SU-DHL-6 (cell line): ENCODE measurements around the gene PRMT5.

Source experiments
- H2AFZ ChIP-seq: fragments of 200-600 bp; sonication (generic); 2 replicates; pipeline ENCODE4 v1.6.1; 2014; ENCODE audit warnings: low read depth, mild to moderate bottlenecking, moderate library complexity, mixed read lengths, antibody characterized with exemption, low read length; ENCODE audit not compliant: severe bottlenecking
- H3F3A ChIP-seq: fragments of 200-600 bp; shearing (Covaris generic); 2 replicates; pipeline ENCODE4 v1.6.0; 2016; ENCODE audit warnings: antibody characterized with exemption, mild to moderate bottlenecking; ENCODE audit not compliant: insufficient read depth
- H3K27ac ChIP-seq: fragments of 200-600 bp; sonication (generic); 2 replicates; pipeline ENCODE4 v1.5.1; 2016; ENCODE audit warnings: low read depth, mild to moderate bottlenecking, low read length, moderate library complexity, mixed read lengths
- H3K27me3 ChIP-seq: fragments of 200-600 bp; sonication (generic), shearing (Covaris generic); 2 replicates; pipeline ENCODE4 v1.6.0; 2014; ENCODE audit warnings: mild to moderate bottlenecking, low read length
- H3K36me3 ChIP-seq: fragments of 200-600 bp; sonication (generic); 2 replicates; pipeline ENCODE4 v1.6.1; 2014; ENCODE audit warnings: mild to moderate bottlenecking, low read length, mixed read lengths
- H3K4me2 ChIP-seq: fragments of 300-600, 200-600 bp; shearing (Covaris generic), sonication (generic); 2 replicates; pipeline ENCODE4 v1.6.0; 2014; ENCODE audit warnings: low read length, low read depth, mild to moderate bottlenecking; ENCODE audit not compliant: poor library complexity, severe bottlenecking
- H3K4me3 ChIP-seq: fragments of 200-600 bp; sonication (generic); 2 replicates; pipeline ENCODE4 v1.5.1; 2014; ENCODE audit warnings: antibody characterized with exemption, low read length, mild to moderate bottlenecking, mixed read lengths; ENCODE audit not compliant: insufficient read depth, poor library complexity, severe bottlenecking
- H3K79me2 ChIP-seq: fragments of 200-600 bp; sonication (generic); 2 replicates; pipeline ENCODE4 v1.6.1; 2014; ENCODE audit warnings: mild to moderate bottlenecking, low read length, moderate library complexity; ENCODE audit not compliant: insufficient read depth
- H3K9ac ChIP-seq: fragments of 200-600 bp; sonication (generic); 2 replicates; pipeline ENCODE4 v1.7.0; 2014; ENCODE audit warnings: mild to moderate bottlenecking, low read length
- H3K9me2 ChIP-seq: fragments of 200-600 bp; sonication (generic); replicated peaks from 2 replicates; pipeline ENCODE4 v1.6.1; 2014; ENCODE audit warnings: low read length; ENCODE audit not compliant: insufficient read depth
- H3K9me3 ChIP-seq: fragments of 200-600 bp; sonication (generic); 2 replicates; pipeline ENCODE4 v1.6.1; 2014; ENCODE audit warnings: low read length, mixed read lengths; ENCODE audit not compliant: insufficient read depth
- H4K20me1 ChIP-seq: fragments of 200-600 bp; sonication (generic); 2 replicates; pipeline ENCODE4 v1.6.1; 2014; ENCODE audit warnings: low read depth, mild to moderate bottlenecking, antibody characterized with exemption, low read length, moderate library complexity, mixed read lengths
- CTCF ChIP-seq: fragments of 200-600 bp; sonication (generic); IDR thresholded peaks from one replicate; pipeline ENCODE4 v1.5.1; 2017; ENCODE audit warnings: antibody characterized with exemption, mild to moderate bottlenecking, low read length, moderate library complexity; ENCODE audit not compliant: insufficient read depth, poor library complexity, severe bottlenecking
- EZH2phosphoT487 ChIP-seq: fragments of 200-600 bp; sonication (generic), shearing (Covaris generic); conservative IDR thresholded peaks from 2 replicates; pipeline ENCODE4 v1.6.1; 2018; ENCODE audit warnings: mild to moderate bottlenecking, antibody characterized with exemption, low read length, moderate library complexity, mixed read lengths

PRMT5 gene

GRCh38 chr14:22977434-22977683 lies 48.2 kb upstream of the PRMT5 start:
- Histone ChIP-seq H2AFZ (no peak overlapping the region), H3K27me3 (no peaks in the 10 kb centered on the region), H3K9me3 (no peaks in the 10 kb centered on the region), H3K27ac (no peak overlapping the region), H3K79me2 (no peaks in the 10 kb centered on the region), H3K36me3 (no peaks in the 10 kb centered on the region), H3K4me2 (no peak overlapping the region), H3F3A (no peaks in the 10 kb centered on the region), H3K4me3 (no peak overlapping the region), H4K20me1 (no peaks in the 10 kb centered on the region), H3K9ac (no peak overlapping the region), H3K9me2 (no peaks in the 10 kb centered on the region)
- TF ChIP-seq CTCF (no peak), EZH2phosphoT487 (no peak)

- Histone ChIP-seq H2AFZ (no peak overlapping the region), H3K36me3 (no peaks in the 10 kb centered on the region), H3F3A (no peaks in the 10 kb centered on the region), H3K4me3 (no peak overlapping the region), H3K27me3 (no peaks in the 10 kb centered on the region), H3K9me3 (no peaks in the 10 kb centered on the region), H3K79me2 (no peaks in the 10 kb centered on the region), H4K20me1 (no peaks in the 10 kb centered on the region), H3K9me2 (no peaks in the 10 kb centered on the region), H3K9ac (no peak overlapping the region), H3K4me2 (no peak overlapping the region), H3K27ac (no peak overlapping the region)
- TF ChIP-seq EZH2phosphoT487 (no peak), CTCF (no peak)
These were observed 47.7 kb upstream of the PRMT5 start for GRCh38 chr14:22976620-22977433.

DNA sequence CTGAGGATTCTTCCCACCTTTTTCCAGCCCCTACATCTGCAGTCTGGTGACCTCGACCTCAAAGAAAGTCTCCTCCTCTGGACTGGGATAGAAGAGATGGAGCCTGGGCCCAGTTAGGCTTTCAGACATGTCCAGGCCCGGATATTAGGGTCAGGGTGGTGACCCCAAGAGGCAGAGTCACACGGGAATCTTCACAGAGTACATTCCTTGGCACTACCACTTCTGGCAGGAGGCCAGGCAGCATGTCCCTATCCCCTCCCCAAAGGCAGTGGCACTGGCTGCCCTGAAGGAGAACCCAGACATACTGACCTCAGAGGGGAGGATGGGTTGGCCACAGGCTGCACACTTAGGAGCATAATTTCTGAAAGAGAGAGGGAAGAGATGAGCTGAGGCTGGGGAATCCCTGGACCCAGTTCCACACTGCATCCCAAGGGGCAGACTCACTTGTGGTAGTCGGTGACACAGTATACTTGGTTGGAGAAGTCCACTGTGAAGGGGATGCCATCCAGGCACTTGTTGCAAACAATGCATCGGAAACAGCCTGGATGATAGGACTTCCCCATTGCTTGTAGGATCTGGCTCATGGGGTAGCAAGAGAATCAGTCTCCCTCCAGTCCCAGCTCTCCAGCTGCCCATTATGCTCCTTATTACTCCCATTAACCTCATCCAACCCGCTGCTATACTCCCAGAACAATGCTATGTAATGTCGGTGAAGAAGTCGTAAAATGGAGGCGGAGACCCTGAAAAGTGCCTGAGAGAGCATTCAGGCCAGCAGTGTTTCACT lies 45.5 kb upstream of the PRMT5 start:
- H3K4me2 ChIP-seq: no peak overlapping the region
- no peaks in the 10 kb centered on the region for H3K9me3 ChIP-seq
- no peak overlapping the region for H3K27ac ChIP-seq
- no peaks in the 10 kb centered on the region for H3F3A ChIP-seq
- H3K4me3 ChIP-seq: no peak overlapping the region
- H2AFZ ChIP-seq: no peak overlapping the region
- no peaks in the 10 kb centered on the region for H3K79me2 ChIP-seq
- no peaks in the 10 kb centered on the region for H3K9me2 ChIP-seq
- no peak for TF ChIP-seq CTCF
- TF ChIP-seq EZH2phosphoT487: no peak
- no peak overlapping the region for H3K9ac ChIP-seq
- H4K20me1 ChIP-seq: no peaks in the 10 kb centered on the region
- no peaks in the 10 kb centered on the region for H3K36me3 ChIP-seq
- H3K27me3 ChIP-seq: no peaks in the 10 kb centered on the region
